WTC11 (cell line): ENCODE measurements around the gene CCNG1. TPM values are rescaled to one million over a fixed set of nuclear protein-coding genes. Genes with fewer than 3 reads are reported as not detected.

Experiments
- ATAC-seq: fragments of 200-7000 bp; cut with Tn5 transposase; 2 replicates; pipeline ENCODE4 v1.10.0; 2021; ENCODE audit warnings: mild to moderate bottlenecking, moderate library complexity
- CTCF ChIA-PET: fragments of 300-600 bp; sonication (Branson Sonifier 250); formaldehyde crosslinking; loops from one replicate; lab custom pipeline; 2021; ENCODE audit warnings: antibody characterized with exemption; lab: Charles Lee
- POLR2A ChIA-PET: fragments of 350-600 bp; sonication (Branson Sonifier 250); formaldehyde crosslinking; loops from one replicate; lab custom pipeline; 2021; ENCODE audit warnings: antibody characterized with exemption; lab: Charles Lee
- DNase-seq: peaks from one replicate; pipeline ENCODE4 v3.0.0; 2021; ENCODE audit warnings: low spot score
- H3K27ac Mint-ChIP-seq: 2 replicates; pipeline ENCODE4 v1.8.0; 2021; ENCODE audit warnings: mixed read lengths
- H3K27me3 Mint-ChIP-seq: 2 replicates; pipeline ENCODE4 v1.8.0; 2021; ENCODE audit warnings: low read depth, mild to moderate bottlenecking, moderate library complexity, mixed read lengths
- H3K36me3 Mint-ChIP-seq: 2 replicates; pipeline ENCODE4 v1.8.0; 2021; ENCODE audit warnings: mixed read lengths
- H3K4me1 Mint-ChIP-seq: 2 replicates; pipeline ENCODE4 v1.8.0; 2022; ENCODE audit warnings: mixed read lengths
- H3K4me3 Mint-ChIP-seq: 2 replicates; pipeline ENCODE4 v1.8.0; 2021; ENCODE audit warnings: mild to moderate bottlenecking, moderate library complexity, mixed read lengths
- H3K9me3 Mint-ChIP-seq: 2 replicates; pipeline ENCODE4 v1.8.0; 2021; ENCODE audit warnings: mixed read lengths
- AR ChIP-seq: fragments of 250-450 bp; sonication (Bioruptor Pico); IDR thresholded peaks from 2 replicates; pipeline ENCODE4 v1.9.0; 2021; ENCODE audit warnings: mild to moderate bottlenecking
- ATF6 ChIP-seq: sonication (generic); formaldehyde crosslinking; IDR thresholded peaks from 2 replicates; pipeline ENCODE4 v1.8.1; 2023; ENCODE audit warnings: mild to moderate bottlenecking, missing genetic modification reagents
- CREM ChIP-seq: sonication (generic); formaldehyde crosslinking; IDR thresholded peaks from 2 replicates; pipeline ENCODE4 v1.8.1; 2022; ENCODE audit warnings: mild to moderate bottlenecking, missing genetic modification reagents, moderate library complexity
- ETV6 ChIP-seq: sonication (generic); formaldehyde crosslinking; IDR thresholded peaks from 2 replicates; pipeline ENCODE4 v1.8.1; 2022; ENCODE audit warnings: mild to moderate bottlenecking, missing genetic modification reagents
- MXD4 ChIP-seq: fragments of 250-450 bp; sonication (Bioruptor Pico); IDR thresholded peaks from 2 replicates; pipeline ENCODE4 v1.8.0; 2021; ENCODE audit warnings: mild to moderate bottlenecking, moderate library complexity, borderline replicate concordance
- RELA ChIP-seq: sonication (generic); formaldehyde crosslinking; IDR thresholded peaks from 2 replicates; pipeline ENCODE4 v1.8.1; 2022; ENCODE audit warnings: missing genetic modification reagents, mild to moderate bottlenecking, borderline replicate concordance
- SMAD3 ChIP-seq: sonication (generic); formaldehyde crosslinking; IDR thresholded peaks from 2 replicates; pipeline ENCODE4 v1.8.0; 2022; ENCODE audit warnings: missing genetic modification reagents, mild to moderate bottlenecking, borderline replicate concordance
- SP1 ChIP-seq: sonication (generic); formaldehyde crosslinking; conservative IDR thresholded peaks from 2 replicates; pipeline ENCODE4 v1.8.1; 2022; ENCODE audit warnings: missing genetic modification reagents
- ZNF219 ChIP-seq: sonication (generic); formaldehyde crosslinking; IDR thresholded peaks from 2 replicates; pipeline ENCODE4 v1.8.0; 2023; ENCODE audit warnings: missing genetic modification reagents, mild to moderate bottlenecking, borderline replicate concordance
- ZNF232 ChIP-seq: sonication (generic); formaldehyde crosslinking; IDR thresholded peaks from 2 replicates; pipeline ENCODE4 v1.8.0; 2022; ENCODE audit warnings: mild to moderate bottlenecking, missing genetic modification reagents
- ZNF263 ChIP-seq: sonication (generic); formaldehyde crosslinking; IDR thresholded peaks from 2 replicates; pipeline ENCODE4 v1.8.1; 2022; ENCODE audit warnings: low read depth, mild to moderate bottlenecking, moderate library complexity, missing genetic modification reagents
- ZNF317 ChIP-seq: sonication (generic); formaldehyde crosslinking; IDR thresholded peaks from 2 replicates; pipeline ENCODE4 v1.8.1; 2023; ENCODE audit warnings: low read depth, mild to moderate bottlenecking, moderate library complexity, missing genetic modification reagents, borderline replicate concordance
- ZNF396 ChIP-seq: fragments of 250-450 bp; sonication (Bioruptor Pico); IDR thresholded peaks from 2 replicates; pipeline ENCODE4 v1.8.0; 2021; ENCODE audit warnings: mild to moderate bottlenecking, moderate library complexity, borderline replicate concordance
- total RNA-seq: library from RNA; stranded (reverse); gene quantifications from 3 replicates; pipeline ENCODE4 v1.2.3, GENCODE V29; 2021
- TF ChIP-seq, protein P1 (sequence below): sonication (generic); formaldehyde crosslinking; IDR thresholded peaks from 2 replicates; pipeline ENCODE4 v1.8.1; 2022; ENCODE audit warnings: mild to moderate bottlenecking, missing genetic modification reagents, moderate library complexity, borderline replicate concordance
- TF ChIP-seq, protein P2 (sequence below): sonication (generic); formaldehyde crosslinking; IDR thresholded peaks from 2 replicates; pipeline ENCODE4 v1.8.0; 2022; ENCODE audit warnings: missing genetic modification reagents
- TF ChIP-seq, protein P3 (sequence below): sonication (generic); formaldehyde crosslinking; IDR thresholded peaks from 2 replicates; pipeline ENCODE4 v1.8.0; 2023; ENCODE audit warnings: missing genetic modification reagents

CCNG1 gene
- total RNA-seq, 1 experiment from 2014 or later = 433 TPM

- Mint-ChIP-seq H3K27ac (no peak overlapping the region), H3K27me3 (no peaks in the 10 kb centered on the region), H3K36me3 (no peaks in the 10 kb centered on the region), H3K9me3 (no peaks in the 10 kb centered on the region), H3K4me1 (no peaks in the 10 kb centered on the region), H3K4me3 (no peak overlapping the region)
- ATAC-seq (no peak), DNase-seq (no peak)
- POLR2A ChIA-PET = no interaction called here
- TF ChIP-seq, protein P1, sequence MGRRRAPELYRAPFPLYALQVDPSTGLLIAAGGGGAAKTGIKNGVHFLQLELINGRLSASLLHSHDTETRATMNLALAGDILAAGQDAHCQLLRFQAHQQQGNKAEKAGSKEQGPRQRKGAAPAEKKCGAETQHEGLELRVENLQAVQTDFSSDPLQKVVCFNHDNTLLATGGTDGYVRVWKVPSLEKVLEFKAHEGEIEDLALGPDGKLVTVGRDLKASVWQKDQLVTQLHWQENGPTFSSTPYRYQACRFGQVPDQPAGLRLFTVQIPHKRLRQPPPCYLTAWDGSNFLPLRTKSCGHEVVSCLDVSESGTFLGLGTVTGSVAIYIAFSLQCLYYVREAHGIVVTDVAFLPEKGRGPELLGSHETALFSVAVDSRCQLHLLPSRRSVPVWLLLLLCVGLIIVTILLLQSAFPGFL (CRISPR knock-in tag) = no peak
- no peak for TF ChIP-seq CREM
- no peak for TF ChIP-seq ETV6 (CRISPR knock-in tag)
- TF ChIP-seq ATF6 (CRISPR knock-in tag) = no peak
- no peak for TF ChIP-seq RELA (CRISPR knock-in tag)
- TF ChIP-seq, protein P2, sequence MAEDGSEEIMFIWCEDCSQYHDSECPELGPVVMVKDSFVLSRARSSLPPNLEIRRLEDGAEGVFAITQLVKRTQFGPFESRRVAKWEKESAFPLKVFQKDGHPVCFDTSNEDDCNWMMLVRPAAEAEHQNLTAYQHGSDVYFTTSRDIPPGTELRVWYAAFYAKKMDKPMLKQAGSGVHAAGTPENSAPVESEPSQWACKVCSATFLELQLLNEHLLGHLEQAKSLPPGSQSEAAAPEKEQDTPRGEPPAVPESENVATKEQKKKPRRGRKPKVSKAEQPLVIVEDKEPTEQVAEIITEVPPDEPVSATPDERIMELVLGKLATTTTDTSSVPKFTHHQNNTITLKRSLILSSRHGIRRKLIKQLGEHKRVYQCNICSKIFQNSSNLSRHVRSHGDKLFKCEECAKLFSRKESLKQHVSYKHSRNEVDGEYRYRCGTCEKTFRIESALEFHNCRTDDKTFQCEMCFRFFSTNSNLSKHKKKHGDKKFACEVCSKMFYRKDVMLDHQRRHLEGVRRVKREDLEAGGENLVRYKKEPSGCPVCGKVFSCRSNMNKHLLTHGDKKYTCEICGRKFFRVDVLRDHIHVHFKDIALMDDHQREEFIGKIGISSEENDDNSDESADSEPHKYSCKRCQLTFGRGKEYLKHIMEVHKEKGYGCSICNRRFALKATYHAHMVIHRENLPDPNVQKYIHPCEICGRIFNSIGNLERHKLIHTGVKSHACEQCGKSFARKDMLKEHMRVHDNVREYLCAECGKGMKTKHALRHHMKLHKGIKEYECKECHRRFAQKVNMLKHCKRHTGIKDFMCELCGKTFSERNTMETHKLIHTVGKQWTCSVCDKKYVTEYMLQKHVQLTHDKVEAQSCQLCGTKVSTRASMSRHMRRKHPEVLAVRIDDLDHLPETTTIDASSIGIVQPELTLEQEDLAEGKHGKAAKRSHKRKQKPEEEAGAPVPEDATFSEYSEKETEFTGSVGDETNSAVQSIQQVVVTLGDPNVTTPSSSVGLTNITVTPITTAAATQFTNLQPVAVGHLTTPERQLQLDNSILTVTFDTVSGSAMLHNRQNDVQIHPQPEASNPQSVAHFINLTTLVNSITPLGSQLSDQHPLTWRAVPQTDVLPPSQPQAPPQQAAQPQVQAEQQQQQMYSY (CRISPR knock-in tag) = no peak
- TF ChIP-seq ZNF232 = no peak
- no peak for TF ChIP-seq AR
- TF ChIP-seq SMAD3 (CRISPR knock-in tag) = no peak
- TF ChIP-seq ZNF263 = no peak
- TF ChIP-seq MXD4 (CRISPR knock-in tag) = no peak
- CTCF ChIA-PET = interaction anchor here (3.3 kb wide), 1 partner anchor 9 kb away, joined by 12 read pairs; no protein-coding TSS in a partner anchor
Measured at GRCh38 chr5:163399923-163400322, 37.5 kb upstream of the CCNG1 start.

DNA sequence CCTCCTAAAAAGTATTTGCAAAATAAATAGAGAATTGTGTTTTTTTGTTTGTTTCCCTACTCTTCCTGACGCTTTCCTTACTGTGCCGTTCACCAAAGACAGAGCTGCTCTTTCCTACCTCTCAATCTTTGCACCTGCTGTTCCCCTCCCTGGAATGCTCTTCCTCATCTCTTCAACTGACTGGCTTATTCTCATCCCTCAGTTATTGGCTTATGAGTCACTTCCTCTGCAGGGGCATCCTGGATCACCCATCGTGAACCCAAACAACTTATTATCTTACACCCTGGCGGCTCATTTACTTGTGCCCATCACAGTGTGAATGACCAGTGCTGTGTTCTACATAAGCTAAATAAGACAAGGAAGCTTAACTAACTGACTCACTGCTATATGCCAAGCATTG, 36.1 kb upstream of the CCNG1 start:
- Mint-ChIP-seq H3K4me3 (no peak overlapping the region), H3K4me1 (no peaks in the 10 kb centered on the region), H3K9me3 (no peaks in the 10 kb centered on the region), H3K27me3 (no peaks in the 10 kb centered on the region), H3K36me3 (no peaks in the 10 kb centered on the region), H3K27ac (no peak overlapping the region)
- ATAC-seq (no peak), DNase-seq (no peak)
- ChIA-PET CTCF (no interaction called here), POLR2A (interaction anchor here (0.6 kb wide), 1 partner anchor 1994 kb away, joined by 4 read pairs; no protein-coding TSS in a partner anchor)
- no peak for TF ChIP-seq ZNF396 (CRISPR knock-in tag)
- TF ChIP-seq ZNF219 (CRISPR knock-in tag) = no peak
- TF ChIP-seq, protein P3, sequence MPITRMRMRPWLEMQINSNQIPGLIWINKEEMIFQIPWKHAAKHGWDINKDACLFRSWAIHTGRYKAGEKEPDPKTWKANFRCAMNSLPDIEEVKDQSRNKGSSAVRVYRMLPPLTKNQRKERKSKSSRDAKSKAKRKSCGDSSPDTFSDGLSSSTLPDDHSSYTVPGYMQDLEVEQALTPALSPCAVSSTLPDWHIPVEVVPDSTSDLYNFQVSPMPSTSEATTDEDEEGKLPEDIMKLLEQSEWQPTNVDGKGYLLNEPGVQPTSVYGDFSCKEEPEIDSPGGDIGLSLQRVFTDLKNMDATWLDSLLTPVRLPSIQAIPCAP (CRISPR knock-in tag) = no peak
- TF ChIP-seq ZNF317 (CRISPR knock-in tag) = no peak
- no peak for TF ChIP-seq SP1 (CRISPR knock-in tag)
- TF ChIP-seq ZNF232 = no peak
